GM19467 (cell line): Measurements from ENCODE around the gene CIAO1.
A peak's percentile ranks its signal among the peaks of the same experiment; 100 is the strongest.
"Not testable (repeated sequence)": the region's sequence is repeated elsewhere in the genome, so short reads cannot be mapped to it uniquely, and the experiment has no call there.

Experiments used
- ATAC-seq: cut with Tn5 transposase; IDR thresholded peaks from one replicate; pipeline ENCODE4 v1.9.1; 2021; ENCODE audit warnings: mild to moderate bottlenecking, moderate library complexity; ENCODE audit not compliant: unreplicated experiment

CIAO1 gene

GRCh38 chr2:96249654-96250053 is 16.4 kb upstream of the CIAO1 start:
- no peak for ATAC-seq

GRCh38 chr2:96250188-96250587 is 15.8 kb upstream of the CIAO1 start:
- ATAC-seq = no peak

GRCh38 chr2:96251721-96252292 is 14.2 kb upstream of the CIAO1 start:
- no peak for ATAC-seq

DNA sequence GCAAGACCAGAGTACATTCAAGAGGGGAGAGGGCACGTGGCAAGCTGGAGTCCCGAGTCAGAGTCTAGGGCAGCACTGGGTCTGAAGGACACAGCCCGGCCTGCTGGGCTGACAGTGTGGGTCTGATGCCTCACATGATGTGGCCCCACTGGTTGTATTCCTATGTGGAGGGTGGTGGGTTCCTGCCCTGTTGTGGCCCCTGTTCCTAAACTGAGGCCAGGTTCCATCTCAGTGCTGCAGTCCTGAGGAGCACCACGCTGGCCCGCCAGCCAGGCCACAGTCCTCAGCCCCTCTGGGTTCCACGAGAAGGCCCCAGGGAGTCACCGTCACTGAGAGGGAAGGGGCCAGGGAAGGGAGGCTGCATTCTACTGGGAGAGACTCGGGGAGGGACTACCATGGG is 13.5 kb upstream of the CIAO1 start:
- ATAC-seq = no peak

DNA sequence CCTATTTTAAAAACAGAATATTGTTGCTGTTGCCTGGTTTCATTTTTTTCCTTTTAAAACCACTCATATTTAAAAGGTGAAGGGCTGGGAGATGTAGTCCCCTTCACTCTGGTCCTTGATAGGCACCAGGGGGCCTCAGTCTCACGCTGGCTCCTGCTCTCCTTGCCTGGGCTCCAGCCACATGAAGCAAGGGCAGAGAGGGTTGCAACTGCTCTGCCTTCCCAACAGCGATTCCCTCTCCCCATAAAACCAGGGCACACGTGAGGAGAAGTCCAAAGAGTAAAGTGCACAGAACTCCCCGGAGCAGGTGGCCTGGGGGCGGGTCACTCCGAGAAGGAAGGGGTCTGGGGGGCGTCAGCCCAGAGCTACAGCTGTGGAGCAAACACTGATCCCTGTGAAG is 13.0 kb upstream of the CIAO1 start:
- no peak for ATAC-seq

DNA sequence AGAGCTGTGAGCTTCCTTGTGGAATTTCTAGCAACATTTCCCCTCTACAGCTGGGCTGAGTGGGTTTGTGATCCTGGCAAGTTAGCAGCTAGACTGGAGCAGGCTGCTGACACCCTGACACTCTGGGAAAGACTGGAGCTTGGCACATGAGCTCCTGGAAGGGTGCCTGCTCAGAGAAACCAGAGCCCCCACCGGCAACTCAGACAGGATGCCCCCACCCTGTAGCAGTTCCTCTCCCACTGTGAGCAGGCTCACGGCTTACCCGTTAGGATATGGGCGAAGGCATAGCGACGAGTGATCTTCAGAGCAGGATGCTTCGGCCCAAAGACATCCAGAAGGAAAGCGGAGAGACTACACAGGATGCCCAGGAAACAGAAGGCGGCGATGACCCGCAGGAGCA is 11.5 kb upstream of the CIAO1 start:
- no peak for ATAC-seq

DNA sequence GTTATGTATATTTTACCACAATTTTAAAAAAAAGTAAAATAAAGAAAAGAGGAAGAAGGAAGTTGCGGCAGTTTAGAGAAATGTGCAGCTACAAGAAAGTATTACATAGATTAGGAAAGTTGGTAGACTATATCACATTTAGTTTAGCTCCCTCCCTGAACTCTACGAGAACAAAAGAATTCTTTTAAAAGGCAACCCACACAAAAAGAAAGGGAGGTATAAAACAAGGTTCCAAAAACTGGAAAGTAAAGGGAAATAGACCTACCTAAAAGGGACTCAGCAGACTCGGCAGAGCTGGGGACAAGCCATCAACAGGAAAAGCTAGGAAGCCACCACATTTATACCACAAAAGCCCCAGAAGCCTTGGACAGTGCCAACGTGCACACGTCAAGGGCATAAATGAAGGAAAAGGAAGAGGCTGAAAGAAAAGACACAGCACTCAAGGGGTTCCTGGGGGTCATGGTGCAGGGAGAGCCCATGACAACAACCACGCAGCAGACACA is 9.4 kb upstream of the CIAO1 start:
- ATAC-seq = no peak

DNA sequence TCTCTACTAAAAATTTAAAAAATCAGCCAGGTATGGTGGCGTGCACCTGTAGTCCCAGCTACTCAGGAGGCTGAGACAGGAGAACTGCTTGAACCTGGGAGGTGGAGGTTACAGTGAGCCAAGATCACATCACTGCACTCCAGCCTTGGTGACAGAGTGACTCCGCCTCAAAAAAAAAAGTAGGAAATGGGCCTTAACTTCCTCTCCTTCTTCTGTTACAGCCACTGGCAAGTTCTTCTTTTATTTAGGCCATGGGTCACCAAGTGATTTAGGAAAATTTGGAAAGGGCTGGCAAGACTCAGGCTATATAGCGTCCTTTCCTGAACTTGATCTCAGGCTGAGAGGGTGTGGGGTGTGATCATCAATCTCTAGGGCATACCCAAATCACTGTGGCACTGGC is 8.3 kb upstream of the CIAO1 start:
- not testable (repeated sequence) for ATAC-seq

GRCh38 chr2:96258166-96259022 is 7.6 kb upstream of the CIAO1 start:
- ATAC-seq = no peak

DNA sequence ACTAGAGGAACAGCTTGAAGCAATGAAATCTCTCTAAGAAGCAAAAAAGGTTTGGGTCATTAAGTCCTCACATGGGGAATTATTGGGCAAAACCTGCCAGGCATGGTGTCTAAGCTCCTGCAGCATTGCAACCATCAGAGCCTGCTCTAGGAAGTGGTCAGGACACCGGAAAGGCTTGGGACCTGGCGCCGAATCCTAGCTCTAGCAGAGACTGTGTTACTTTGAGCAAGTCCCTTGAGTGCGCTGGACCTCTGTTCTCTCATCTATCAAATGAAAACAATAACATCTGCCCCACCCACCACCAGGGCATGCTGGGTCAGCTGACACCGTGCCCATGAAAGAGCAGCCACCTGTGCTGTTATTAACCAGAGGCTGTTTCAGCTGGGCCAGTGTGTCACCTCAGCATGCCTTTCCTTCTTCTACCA is 6.5 kb upstream of the CIAO1 start:
- no peak for ATAC-seq

DNA sequence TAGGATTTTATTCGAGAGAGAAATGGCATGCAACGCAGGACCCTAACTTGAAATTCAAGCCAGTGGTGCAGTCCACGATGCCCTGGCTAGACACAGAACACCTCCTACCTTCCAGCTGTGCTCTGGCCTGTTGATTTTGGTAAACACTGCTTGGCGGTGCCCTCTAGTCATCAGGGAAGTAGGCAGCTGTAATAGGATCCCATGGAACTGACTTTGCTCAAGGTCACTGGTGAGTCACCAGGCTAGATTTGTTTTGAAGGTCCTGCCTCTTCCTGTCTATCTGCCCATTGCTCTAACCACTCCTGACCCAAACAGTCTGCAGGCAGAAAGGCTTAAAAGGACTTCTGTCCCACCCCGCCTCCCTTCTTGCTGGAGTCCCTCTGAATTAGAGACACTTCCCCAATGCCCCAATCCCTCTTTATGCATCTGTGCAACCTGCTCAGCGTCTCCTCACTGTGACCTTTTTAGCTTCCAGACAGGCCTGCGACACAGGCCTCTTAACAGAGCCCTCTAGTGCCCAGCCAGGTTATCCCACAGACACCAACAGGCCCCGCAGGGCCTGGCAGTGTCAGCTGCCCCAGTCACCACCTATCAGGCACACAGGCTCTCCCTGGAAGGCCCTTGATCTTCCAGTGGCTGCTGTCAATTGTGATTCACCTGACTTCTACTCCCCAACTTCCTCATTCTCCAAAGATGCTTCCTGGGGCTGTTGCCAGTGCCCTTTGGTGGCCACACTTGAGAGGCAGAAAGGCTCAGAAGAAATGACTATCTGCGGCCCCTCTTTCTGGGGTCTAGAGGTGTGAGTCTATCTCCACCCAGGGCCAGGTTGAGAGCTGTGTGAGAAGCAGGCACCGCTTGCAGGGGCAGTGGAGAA is 5.4 kb upstream of the CIAO1 start:
- no peak for ATAC-seq

DNA sequence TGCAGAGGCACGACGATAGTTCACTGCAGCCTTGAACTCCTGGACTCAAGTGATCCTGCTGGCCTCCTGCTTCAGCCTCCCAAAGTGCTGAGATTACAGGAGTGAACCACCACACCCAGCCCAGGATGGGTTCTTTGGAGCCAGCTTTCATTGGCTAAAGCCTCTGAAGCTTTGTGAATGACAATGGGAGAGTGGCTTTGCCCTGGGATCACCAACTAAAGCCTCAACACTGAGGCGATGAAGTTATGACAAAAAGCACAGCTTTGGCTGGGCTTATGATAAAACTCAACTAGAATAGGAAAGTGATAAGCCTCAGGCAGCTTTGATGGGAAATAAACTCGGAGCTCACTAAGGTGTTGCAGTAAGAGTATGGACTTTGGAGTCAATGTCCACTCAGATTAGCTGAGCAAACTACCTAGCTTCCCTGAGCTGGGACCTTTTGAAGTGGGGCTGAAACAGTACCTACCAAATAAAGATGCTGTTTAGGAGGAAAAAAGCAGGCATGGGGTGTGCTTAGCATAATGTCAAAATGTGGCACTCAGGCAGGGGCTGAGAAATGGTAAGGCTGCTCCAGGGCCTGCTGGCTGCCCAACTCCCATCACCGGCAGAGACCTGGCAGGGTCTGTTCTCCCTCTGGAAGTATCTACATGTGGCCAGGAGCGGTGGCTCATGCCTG is 4.6 kb upstream of the CIAO1 start:
- no peak for ATAC-seq

- ATAC-seq = no peak
These were observed 3.7 kb upstream of the CIAO1 start for GRCh38 chr2:96262306-96262705.

DNA sequence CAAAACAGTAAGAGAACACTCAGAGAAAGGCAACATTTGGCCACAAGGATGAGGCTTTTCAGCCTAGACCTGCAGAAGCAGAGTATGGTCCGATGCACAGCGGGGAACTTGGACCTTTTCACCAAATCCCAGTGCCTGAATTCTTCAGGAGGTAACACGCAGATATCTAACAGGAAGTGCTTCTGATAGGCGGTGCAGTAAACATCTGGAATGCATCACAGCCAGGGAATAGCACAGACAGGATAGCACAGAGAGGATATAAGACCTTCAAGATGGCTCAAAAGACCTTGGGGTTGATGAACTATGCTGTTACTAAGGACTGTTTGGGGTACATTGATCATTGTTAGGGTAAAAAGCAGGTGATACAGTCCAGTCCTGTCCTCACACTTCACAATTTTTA is 1.9 kb upstream of the CIAO1 start:
- ATAC-seq = no peak

GRCh38 chr2:96264656-96265348 is 1.2 kb upstream of the CIAO1 start:
- no peak for ATAC-seq

GRCh38 chr2:96265349-96265839 is 631 bp upstream of the CIAO1 start:
- ATAC-seq = peak; percentile 14

DNA sequence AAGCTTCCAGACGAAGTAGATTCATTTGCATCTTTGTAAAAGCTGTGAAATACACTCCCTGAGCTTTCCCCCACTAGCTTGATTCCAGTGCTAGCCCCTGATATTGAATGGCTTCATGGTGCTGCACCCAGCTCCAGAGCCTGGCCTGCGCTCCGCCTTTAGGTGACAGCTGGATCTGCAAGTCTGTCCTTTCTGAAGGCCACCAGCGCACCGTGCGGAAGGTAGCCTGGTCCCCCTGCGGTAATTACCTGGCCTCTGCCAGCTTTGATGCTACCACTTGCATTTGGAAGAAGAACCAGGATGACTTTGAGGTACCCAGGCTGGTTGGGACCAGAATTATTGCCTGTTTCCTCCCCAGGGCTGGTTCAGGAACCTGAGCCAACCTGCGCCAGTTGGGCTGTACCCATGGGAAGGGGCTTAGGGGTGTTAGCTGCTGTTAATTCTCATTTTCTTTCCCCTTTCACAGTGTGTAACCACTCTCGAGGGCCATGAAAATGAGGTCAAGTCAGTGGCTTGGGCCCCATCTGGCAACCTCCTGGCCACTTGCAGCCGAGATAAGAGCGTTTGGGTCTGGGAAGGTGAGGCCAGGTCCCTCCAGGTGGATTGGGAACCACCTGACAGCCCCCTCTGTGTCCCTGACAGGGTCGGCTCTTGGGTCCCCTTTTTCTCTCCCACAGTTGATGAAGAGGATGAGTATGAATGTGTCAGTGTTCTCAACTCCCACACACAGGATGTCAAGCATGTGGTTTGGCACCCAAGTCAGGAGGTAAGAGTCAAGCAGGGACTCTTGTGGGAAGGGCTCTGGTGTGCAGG is 1.3 kb downstream of the CIAO1 start:
- no peak for ATAC-seq

GRCh38 chr2:96271995-96272394 is 6.0 kb downstream of the CIAO1 start:
- no peak for ATAC-seq

DNA sequence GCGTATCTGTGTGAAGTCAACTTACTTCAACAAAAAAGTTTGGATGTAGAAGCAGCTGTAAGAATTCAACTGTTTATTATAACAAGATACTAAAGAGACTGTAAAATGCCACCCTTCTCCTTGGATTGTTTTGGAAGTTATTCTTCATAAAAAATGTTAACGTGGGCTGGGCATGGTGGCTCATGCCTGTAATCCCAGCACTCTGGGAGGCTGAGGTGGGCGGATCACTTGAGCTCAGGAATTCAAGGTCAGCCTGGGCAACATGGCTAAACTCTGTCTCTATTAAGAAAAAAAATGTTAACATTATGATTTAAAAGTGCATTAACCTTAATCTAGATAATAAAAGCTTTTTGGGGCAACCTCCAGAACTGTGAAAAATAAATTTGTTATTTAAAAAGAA is 7.7 kb downstream of the CIAO1 start:
- no peak for ATAC-seq
